Measurements from ENCODE around the gene BLID. TPM values are rescaled to one million over a fixed set of nuclear protein-coding genes. Genes with fewer than 3 reads are reported as not detected.

The BLID gene
- total RNA-seq, 4 donors from 2014 or later, result 0.66 TPM; not detected in 3

DNA sequence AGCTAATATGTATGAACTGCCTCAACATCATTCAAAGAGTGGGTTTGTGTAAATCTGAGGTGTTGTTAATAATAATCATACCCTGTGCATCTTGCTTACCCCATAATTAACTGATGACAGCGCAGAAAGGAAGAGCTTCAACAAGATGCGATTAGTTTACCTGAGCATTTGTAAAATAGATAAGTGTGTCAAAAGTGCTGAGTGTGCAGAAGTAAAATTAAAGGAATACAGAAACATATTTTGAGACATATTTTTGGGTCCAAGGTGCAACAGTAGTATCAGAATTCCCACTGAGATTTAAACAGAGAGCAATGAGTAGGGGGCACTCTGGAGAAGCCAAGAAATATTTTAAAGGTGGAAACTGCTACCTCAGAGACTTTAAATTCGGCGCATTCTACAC is 6.1 kb downstream of the BLID start:
- DNase-seq, result no peak
- ATAC-seq, result no peak
- TF ChIP-seq POLR2A (IDR thresholded peaks at IDR 0.05), result no peak
- TF ChIP-seq, protein P1, sequence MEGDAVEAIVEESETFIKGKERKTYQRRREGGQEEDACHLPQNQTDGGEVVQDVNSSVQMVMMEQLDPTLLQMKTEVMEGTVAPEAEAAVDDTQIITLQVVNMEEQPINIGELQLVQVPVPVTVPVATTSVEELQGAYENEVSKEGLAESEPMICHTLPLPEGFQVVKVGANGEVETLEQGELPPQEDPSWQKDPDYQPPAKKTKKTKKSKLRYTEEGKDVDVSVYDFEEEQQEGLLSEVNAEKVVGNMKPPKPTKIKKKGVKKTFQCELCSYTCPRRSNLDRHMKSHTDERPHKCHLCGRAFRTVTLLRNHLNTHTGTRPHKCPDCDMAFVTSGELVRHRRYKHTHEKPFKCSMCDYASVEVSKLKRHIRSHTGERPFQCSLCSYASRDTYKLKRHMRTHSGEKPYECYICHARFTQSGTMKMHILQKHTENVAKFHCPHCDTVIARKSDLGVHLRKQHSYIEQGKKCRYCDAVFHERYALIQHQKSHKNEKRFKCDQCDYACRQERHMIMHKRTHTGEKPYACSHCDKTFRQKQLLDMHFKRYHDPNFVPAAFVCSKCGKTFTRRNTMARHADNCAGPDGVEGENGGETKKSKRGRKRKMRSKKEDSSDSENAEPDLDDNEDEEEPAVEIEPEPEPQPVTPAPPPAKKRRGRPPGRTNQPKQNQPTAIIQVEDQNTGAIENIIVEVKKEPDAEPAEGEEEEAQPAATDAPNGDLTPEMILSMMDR (IDR thresholded peaks at IDR 0.05 in 4 of 5, conservative IDR thresholded peaks at IDR 0.05 in 1 of 5), result no peak
- H3K4me3 ChIP-seq, result no peak overlapping the region
- no peak overlapping the region for H3K27ac ChIP-seq
- in situ Hi-C loops (cut with MboI; ENCODE audit: low sequenced_read_pairs in 4 of 4) (loop anchor here (10.0 to 25.0 kb wide), 4 partner anchors 95 to 455 kb away; no protein-coding TSS in a partner anchor), intact Hi-C loops (cut with DNase I; ENCODE audit: low total_unique reads) (loop anchor here (2.0 kb wide), 1 partner anchor 93 kb away; no protein-coding TSS in a partner anchor)
- no peaks in the 10 kb centered on the region for H3K9me3 ChIP-seq
- H3K27me3 ChIP-seq, result no peaks in the 10 kb centered on the region
- peaks cover 11 to 29% of the 10 kb centered on the region in 2 donors for H3K4me1 ChIP-seq
- no peaks in the 10 kb centered on the region for H3K36me3 ChIP-seq

DNA sequence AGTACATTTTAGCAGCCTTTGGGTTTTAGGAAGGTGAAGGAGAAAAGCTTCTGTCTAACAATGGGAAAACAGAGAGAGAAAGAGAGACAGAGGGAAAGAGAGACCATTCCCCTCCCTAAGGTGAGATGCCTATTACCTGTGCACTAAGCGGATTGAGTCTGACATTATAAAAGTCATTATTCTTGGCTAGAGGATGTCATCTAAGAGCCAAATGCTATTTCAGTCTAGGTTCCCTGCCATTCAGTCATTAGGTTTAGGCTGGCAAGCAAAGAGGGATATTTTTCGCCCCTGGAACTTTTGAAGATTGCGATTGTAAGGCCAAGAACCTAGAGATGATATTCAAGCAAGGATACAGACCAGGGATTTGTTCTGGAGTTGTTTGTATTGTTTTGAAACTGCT is 7.2 kb downstream of the BLID start:
- peak in 1 of 2 donors; percentile 27 for ATAC-seq
- intact Hi-C loops (cut with DNase I; ENCODE audit: low total_unique reads) (loop anchor here (2.0 kb wide), 1 partner anchor 94 kb away; no protein-coding TSS in a partner anchor), in situ Hi-C loops (cut with MboI; ENCODE audit: low sequenced_read_pairs in 4 of 4) (loop anchor here (10.0 to 25.0 kb wide), 4 partner anchors 96 to 454 kb away; no protein-coding TSS in a partner anchor)
- peak overlapping the region; percentile 74 to 90 (median 80) for H3K27ac ChIP-seq
- TF ChIP-seq, protein P1 (IDR thresholded peaks at IDR 0.05 in 4 of 5, conservative IDR thresholded peaks at IDR 0.05 in 1 of 5), result no peak
- TF ChIP-seq POLR2A (IDR thresholded peaks at IDR 0.05), result no peak
- no peaks in the 10 kb centered on the region for H3K36me3 ChIP-seq
- H3K9me3 ChIP-seq, result no peaks in the 10 kb centered on the region
- no peak for DNase-seq
- no peaks in the 10 kb centered on the region for H3K27me3 ChIP-seq
- H3K4me1 ChIP-seq, result peaks cover 5 to 24% of the 10 kb centered on the region in 2 donors
- H3K4me3 ChIP-seq, result no peak overlapping the region

DNA sequence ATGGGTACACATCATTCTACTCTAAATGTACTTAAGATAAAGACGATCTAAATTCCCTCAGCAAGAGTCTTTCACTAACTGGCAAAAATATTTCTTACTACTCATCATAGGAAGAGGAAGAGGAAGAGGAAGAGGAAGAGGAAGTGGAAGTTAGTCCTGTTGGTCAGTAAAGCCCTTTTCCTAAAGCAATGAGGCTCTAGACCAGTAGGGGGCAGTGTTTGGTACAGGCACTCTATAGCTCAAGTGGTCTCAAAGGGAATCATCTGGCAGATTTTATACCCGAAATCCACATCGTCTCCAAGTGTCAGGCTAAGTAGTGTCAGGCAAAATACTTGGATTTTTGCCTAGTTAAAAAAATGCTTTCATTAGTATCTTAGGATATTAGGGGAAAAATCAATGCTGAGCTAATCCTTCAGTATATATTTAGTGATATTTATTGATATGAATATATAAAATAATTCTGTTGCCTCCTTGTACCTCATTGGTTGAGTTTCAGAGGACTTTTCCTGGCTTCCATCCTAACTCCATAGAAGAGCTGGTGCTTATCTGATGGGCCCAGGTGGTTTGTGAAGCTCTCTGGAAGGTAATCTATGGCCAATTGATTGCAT is 7.7 kb downstream of the BLID start:
- DNase-seq (no peak), ATAC-seq (peak in 1 of 2 donors; percentile 32)
- intact Hi-C loops (cut with DNase I; ENCODE audit: low total_unique reads), result loop anchor here (2.0 kb wide), 1 partner anchor 95 kb away; no protein-coding TSS in a partner anchor
- in situ Hi-C loops (cut with MboI; ENCODE audit: low sequenced_read_pairs in 4 of 4), result loop anchor here (10.0 to 25.0 kb wide), 4 partner anchors 97 to 453 kb away; no protein-coding TSS in a partner anchor
- Histone ChIP-seq H3K4me3 (no peak overlapping the region), H3K27ac (peak overlapping the region; percentile 74 to 90 (median 80)), H3K4me1 (peaks cover 5 to 24% of the 10 kb centered on the region in 2 donors), H3K27me3 (no peaks in the 10 kb centered on the region), H3K9me3 (no peaks in the 10 kb centered on the region), H3K36me3 (no peaks in the 10 kb centered on the region)
- TF ChIP-seq POLR2A (IDR thresholded peaks at IDR 0.05), result no peak
- TF ChIP-seq, protein P1 (IDR thresholded peaks at IDR 0.05 in 4 of 5, conservative IDR thresholded peaks at IDR 0.05 in 1 of 5), result peak; percentile 15 to 57 (median 37)

DNA sequence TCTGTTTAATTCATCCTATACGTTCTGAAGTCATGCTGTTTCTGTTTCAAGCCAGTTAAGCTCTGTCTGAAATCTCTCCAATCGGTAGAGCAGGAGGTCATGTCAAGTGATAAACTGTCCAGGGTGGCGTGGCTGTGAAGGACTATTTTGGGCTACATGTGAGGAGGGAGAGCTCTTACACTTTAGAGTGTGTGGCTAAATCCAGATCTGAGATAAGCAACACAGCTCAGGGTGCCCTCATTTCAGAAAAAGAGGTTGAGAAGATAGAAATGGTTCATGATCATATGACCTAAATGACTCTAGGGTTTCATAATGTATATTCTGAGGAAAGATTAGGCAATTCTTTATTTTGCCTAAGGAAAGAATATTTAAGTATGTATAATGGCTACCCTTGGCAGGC is 8.4 kb downstream of the BLID start:
- intact Hi-C loops (cut with DNase I; ENCODE audit: low total_unique reads) (no loop called here), in situ Hi-C loops (cut with MboI; ENCODE audit: low sequenced_read_pairs in 4 of 4) (loop anchor here (10.0 to 25.0 kb wide), 4 partner anchors 97 to 453 kb away; no protein-coding TSS in a partner anchor)
- peak; percentile 60 to 64 for DNase-seq
- no peaks in the 10 kb centered on the region for H3K36me3 ChIP-seq
- peaks cover 5 to 24% of the 10 kb centered on the region in 2 donors for H3K4me1 ChIP-seq
- H3K27me3 ChIP-seq, result no peaks in the 10 kb centered on the region
- no peak overlapping the region for H3K4me3 ChIP-seq
- no peaks in the 10 kb centered on the region for H3K9me3 ChIP-seq
- TF ChIP-seq, protein P1 (IDR thresholded peaks at IDR 0.05 in 4 of 5, conservative IDR thresholded peaks at IDR 0.05 in 1 of 5), result no peak
- no peak for TF ChIP-seq POLR2A (IDR thresholded peaks at IDR 0.05)
- peak overlapping the region; percentile 74 to 90 (median 80) for H3K27ac ChIP-seq
- peak; percentile 95 to 99 for ATAC-seq

Data from gastrocnemius medialis (tissue), 4 donors.